ENCODE data around the gene CFAP210. TPM values are rescaled to one million over a fixed set of nuclear protein-coding genes. Genes with fewer than 3 reads are reported as not detected.
A peak's percentile ranks its signal among the peaks of the same experiment; 100 is the strongest.

Gene CFAP210
- total and polyA plus RNA-seq, 9 of the 15 experiments (the other 6 are each of a cell fraction or from before 2014, with no cell fraction given): 0.75 to 3.6 (median 1.3) TPM

GRCh38 chr2:169637620-169638019, 56.6 kb downstream of the CFAP210 start (continued):
- no peak for TF ChIP-seq VEZF1 (CRISPR knock-in tag; IDR thresholded peaks at IDR 0.05)
- TF ChIP-seq CEBPB (tag; IDR thresholded peaks at IDR 0.05): peak; percentile 52; the same call in 1 of the 2 replicates
- no peak for TF ChIP-seq ZNF347 (CRISPR knock-in tag; IDR thresholded peaks at IDR 0.05; ENCODE audit: low read depth)
- TF ChIP-seq SMARCA5 (IDR thresholded peaks at IDR 0.05): no peak
- TF ChIP-seq ZNF318 (IDR thresholded peaks at IDR 0.05; ENCODE audit: borderline replicate concordance in 1 of 2, low read depth in 1 of 2): no peak
- TF ChIP-seq PKNOX1 (IDR thresholded peaks at IDR 0.05): no peak
- no peak for TF ChIP-seq SRSF1 (IDR thresholded peaks at IDR 0.05; ENCODE audit: low read depth, low read length)
- no peak for TF ChIP-seq ZNF79 (CRISPR knock-in tag; IDR thresholded peaks at IDR 0.05; ENCODE audit: low read depth)
- TF ChIP-seq MCM5 (IDR thresholded peaks at IDR 0.05; ENCODE audit: low read depth): no peak
- no peak for TF ChIP-seq DNMT1 (IDR thresholded peaks at IDR 0.05)
- TF ChIP-seq TCF7 (IDR thresholded peaks at IDR 0.05; ENCODE audit: borderline replicate concordance): no peak
- no peak for TF ChIP-seq MAFF (IDR thresholded peaks at IDR 0.05; ENCODE audit: low read length)
- no peak for TF ChIP-seq CEBPG (CRISPR knock-in tag; IDR thresholded peaks at IDR 0.05)
- TF ChIP-seq CEBPG (tag; conservative IDR thresholded peaks at IDR 0.05 in 1 of 2, IDR thresholded peaks at IDR 0.05 in 1 of 2): peak in 1 of 2 experiments; percentile 63; a peak in 2 of 4 replicates
- no peak for TF ChIP-seq POLR2AphosphoS2 (IDR thresholded peaks at IDR 0.05; ENCODE audit: low read length)
- TF ChIP-seq ZBTB43 (CRISPR knock-in tag; IDR thresholded peaks at IDR 0.05): no peak
- no peak for TF ChIP-seq COPS2 (conservative IDR thresholded peaks at IDR 0.05)
